HG03439 (cell line): Measurements from ENCODE around the gene RPA1.

Experiments
- ATAC-seq: cut with Tn5 transposase; IDR thresholded peaks from one replicate; pipeline ENCODE4 v1.9.1; 2021; ENCODE audit warnings: mild to moderate bottlenecking, moderate library complexity; ENCODE audit not compliant: unreplicated experiment

The RPA1 gene

DNA sequence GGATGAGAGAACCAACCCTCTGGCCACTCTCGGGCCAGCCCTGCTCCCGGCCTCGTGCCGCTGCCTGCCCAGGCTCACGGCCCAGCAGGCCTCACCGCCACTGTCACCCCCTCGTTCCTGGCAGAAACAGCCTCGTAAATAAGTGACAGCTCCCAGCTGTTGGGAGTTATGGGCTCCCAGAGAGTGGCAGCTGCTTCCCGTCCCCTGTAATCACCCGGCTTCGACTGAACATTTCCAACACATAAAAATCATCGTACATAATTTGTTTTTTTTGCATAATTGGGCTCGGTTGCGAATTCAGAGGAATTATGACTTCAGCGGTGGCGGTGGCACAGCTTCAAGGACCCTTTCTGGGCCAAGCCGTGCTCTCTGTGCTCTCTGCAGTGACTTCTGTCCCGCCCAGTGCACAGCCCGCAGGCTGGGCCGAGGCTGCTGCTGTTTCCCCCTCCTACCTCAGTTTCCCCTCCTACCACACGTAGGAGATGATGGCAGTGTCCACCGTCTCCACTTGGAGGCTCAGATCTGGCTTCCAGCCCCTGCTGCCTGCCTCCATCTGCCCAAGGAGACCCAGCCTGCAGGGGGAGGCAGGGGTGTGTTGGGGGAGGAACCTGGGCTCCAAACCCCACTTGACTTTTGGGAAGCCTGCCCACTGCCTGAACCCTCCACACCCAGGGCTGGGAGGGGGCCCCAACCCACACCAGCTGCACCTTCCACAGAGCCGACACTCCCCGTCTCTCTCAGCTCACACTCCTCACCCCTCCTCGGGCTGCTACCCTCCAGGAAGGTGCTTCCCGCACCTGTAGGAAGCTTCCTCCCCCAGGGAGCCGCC lies 110.4 kb downstream of the RPA1 start:
- ATAC-seq, result no peak

GRCh38 chr17:1940810-1941185 lies 111.0 kb downstream of the RPA1 start:
- ATAC-seq, result no peak

DNA sequence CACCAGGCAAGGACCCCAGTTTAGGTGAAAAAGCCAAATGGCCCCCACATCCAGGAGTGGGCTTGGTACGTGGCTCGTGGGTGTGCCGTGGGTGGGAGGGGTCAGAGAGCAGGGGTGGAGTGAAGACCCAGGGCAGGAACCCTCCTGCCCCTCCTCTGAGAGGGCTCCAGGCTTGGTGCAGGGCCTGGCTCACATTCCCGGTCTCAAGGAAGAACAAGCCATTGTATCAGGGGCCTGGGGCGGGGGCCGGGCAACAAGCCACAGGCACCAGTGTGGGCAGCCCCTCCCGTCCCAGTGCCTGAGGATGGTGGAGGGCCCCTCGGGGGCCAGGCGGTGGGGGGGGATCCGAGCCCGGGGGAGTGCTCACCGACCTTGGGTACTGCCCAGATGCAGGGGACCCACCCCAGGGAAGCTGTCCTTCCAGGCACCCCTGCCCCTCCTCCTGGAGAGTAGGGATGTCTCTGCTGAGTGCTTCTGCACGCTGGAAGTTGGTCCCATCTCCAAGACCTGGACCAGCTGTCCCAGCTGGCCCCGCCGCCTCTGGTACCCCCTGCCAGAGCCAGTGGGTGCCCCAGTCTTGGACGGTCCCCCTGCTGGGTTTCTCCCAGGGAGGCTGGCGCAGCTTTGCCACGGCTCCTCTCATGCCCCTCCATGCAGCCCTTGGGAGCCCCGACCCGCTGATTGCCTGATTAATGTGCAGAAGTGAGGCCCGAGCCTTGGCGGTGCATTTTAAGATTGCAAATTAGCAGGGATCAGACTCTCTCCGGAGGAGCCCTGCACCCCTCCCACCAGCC lies 111.7 kb downstream of the RPA1 start:
- no peak for ATAC-seq

DNA sequence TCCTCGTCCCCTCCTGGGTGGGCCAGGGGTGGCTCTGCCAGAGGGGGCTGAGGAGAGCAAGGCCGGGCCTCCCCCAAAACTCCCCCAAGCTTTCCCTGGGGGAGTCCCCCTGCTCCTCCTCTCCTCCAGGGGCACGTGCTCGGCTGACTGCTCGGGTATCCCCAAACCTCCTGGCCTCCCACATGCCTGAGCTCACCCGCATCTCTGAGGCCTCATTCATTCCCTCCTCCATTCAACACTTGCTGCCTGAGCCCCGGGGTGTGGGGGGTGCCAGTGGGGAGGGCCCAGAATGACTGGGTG lies 112.2 kb downstream of the RPA1 start:
- ATAC-seq, result no peak

GRCh38 chr17:1942666-1943435 lies 113.0 kb downstream of the RPA1 start:
- ATAC-seq, result no peak

DNA sequence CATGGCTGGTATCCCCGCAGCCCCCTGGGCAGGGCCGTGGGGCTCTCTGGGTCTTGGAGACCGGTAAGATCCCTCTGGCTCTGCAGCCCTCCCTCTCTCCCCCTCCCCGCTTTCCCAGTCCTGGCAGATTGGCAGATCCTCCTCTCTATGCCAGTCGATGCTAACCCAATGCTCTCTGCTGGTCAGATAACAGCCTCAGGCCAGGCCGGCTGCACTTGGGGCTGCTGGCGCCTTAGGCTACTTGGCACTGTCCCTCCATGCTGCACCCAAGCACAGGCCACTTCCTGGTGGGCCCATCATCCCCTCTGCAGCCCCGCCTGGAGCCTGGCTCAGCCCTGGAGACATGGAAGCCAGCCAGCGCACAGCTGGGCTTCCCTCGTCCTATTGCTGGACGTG lies 113.6 kb downstream of the RPA1 start:
- ATAC-seq, result no peak

DNA sequence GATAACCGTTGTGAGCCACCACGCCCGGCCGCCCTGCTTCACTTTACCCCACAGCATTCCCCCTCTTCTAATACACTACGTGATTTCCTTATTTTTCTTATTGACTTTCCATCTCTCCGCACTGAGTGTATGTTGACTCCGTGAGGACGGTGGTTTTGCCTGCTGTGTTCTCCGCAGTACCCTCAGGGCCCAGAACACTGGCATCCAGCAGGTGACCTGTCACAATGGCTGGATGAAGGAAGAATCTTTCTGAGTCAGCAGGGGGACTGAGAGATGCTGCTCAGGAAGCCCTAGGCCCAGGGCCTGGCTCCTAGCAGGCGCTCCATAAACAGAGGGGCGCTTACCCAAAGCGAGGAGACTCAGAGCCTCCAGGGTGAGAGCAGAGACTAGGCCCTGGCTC lies 115.8 kb downstream of the RPA1 start:
- ATAC-seq, result no peak

- no peak for ATAC-seq
Measured at GRCh38 chr17:1946021-1946932, 116.5 kb downstream of the RPA1 start.

GRCh38 chr17:1947229-1947742 lies 117.5 kb downstream of the RPA1 start:
- no peak for ATAC-seq

- ATAC-seq, result no peak
Measured at GRCh38 chr17:1947743-1948516, 118.1 kb downstream of the RPA1 start.

DNA sequence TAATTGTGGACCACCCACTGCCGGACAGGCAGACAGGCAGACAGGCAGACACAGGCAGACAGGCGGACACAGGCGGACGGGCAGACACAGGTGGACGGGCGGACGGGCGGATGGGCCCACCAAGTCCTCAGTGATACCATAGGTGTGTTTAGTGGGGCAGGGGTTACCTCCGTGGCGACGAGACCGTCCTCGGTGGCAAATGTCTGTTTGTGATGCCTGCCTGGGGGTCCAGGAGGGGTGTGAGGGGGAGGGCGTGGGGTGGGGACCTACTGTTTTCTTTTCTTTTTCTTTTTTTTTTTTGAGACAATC lies 118.7 kb downstream of the RPA1 start:
- no peak for ATAC-seq
